GM23338 (cell line): ENCODE measurements around the gene ZNF28. TPM values are rescaled to one million over a fixed set of nuclear protein-coding genes. Genes with fewer than 3 reads are reported as not detected.

Experiments
- ATAC-seq: fragments of 200-7000 bp; cut with Tn5 transposase; 3 replicates; pipeline ENCODE4 v1.9.1; 2020
- DNase-seq: peaks from one replicate; pipeline ENCODE4 v3.0.0-alpha.2; 2015; ENCODE audit warnings: low spot score
- H2AFZ ChIP-seq: fragments of 200-600 bp; sonication (generic); 2 replicates; pipeline ENCODE4 v1.8.0; 2016; ENCODE audit warnings: antibody characterized with exemption, mild to moderate bottlenecking, moderate library complexity
- H3F3A ChIP-seq: fragments of 200-600 bp; sonication (generic); replicated peaks from 2 replicates; pipeline ENCODE4 v1.8.0; 2017; ENCODE audit warnings: antibody characterized with exemption, mixed run types, low read depth
- H3K27ac ChIP-seq: fragments of 200-600 bp; sonication (generic); 2 replicates; pipeline ENCODE4 v1.6.1; 2016; ENCODE audit warnings: low read depth
- H3K27me3 ChIP-seq: fragments of 200-600 bp; sonication (generic); 2 replicates; pipeline ENCODE4 v1.8.0; 2016; ENCODE audit warnings: mild to moderate bottlenecking, mixed run types, moderate library complexity; ENCODE audit not compliant: insufficient read depth
- H3K36me3 ChIP-seq: fragments of 200-600 bp; sonication (generic); 2 replicates; pipeline ENCODE4 v1.8.0; 2016; ENCODE audit warnings: mild to moderate bottlenecking; ENCODE audit not compliant: insufficient read depth
- H3K4me1 ChIP-seq: fragments of 200-600 bp; sonication (generic); 2 replicates; pipeline ENCODE4 v1.8.0; 2016; ENCODE audit warnings: mild to moderate bottlenecking, moderate library complexity; ENCODE audit not compliant: insufficient read depth
- H3K4me2 ChIP-seq: fragments of 200-600 bp; sonication (generic); 2 replicates; pipeline ENCODE4 v1.7.1; 2017; ENCODE audit warnings: mixed run types
- H3K4me3 ChIP-seq: fragments of 200-600 bp; sonication (generic); 2 replicates; pipeline ENCODE4 v1.6.1; 2016; ENCODE audit warnings: mixed run types
- H3K79me2 ChIP-seq: fragments of 200-600 bp; sonication (generic); replicated peaks from 2 replicates; pipeline ENCODE4 v1.8.0; 2017; ENCODE audit warnings: mild to moderate bottlenecking; ENCODE audit not compliant: insufficient read depth
- H3K9me2 ChIP-seq: fragments of 200-600 bp; sonication (generic); 2 replicates; pipeline ENCODE4 v1.8.0; 2017; ENCODE audit not compliant: insufficient read depth
- H4K20me1 ChIP-seq: fragments of 200-600 bp; sonication (generic); replicated peaks from 2 replicates; pipeline ENCODE4 v1.8.0; 2017; ENCODE audit warnings: mild to moderate bottlenecking; ENCODE audit not compliant: insufficient read depth
- H3K27ac Mint-ChIP-seq: 2 replicates; pipeline ENCODE4 v1.8.0; 2020; ENCODE audit warnings: inconsistent platforms, mild to moderate bottlenecking, moderate library complexity, mixed read lengths
- H3K27me3 Mint-ChIP-seq: 3 replicates; pipeline ENCODE4 v1.8.0; 2022; ENCODE audit warnings: low read depth, mild to moderate bottlenecking, moderate library complexity, mixed read lengths, inconsistent platforms; ENCODE audit not compliant: insufficient read depth, poor library complexity
- H3K36me3 Mint-ChIP-seq: 3 replicates; pipeline ENCODE4 v1.8.0; 2021; ENCODE audit warnings: low read depth, mild to moderate bottlenecking, inconsistent platforms, moderate library complexity, mixed read lengths
- H3K4me1 Mint-ChIP-seq: 3 replicates; pipeline ENCODE4 v1.8.0; 2020; ENCODE audit warnings: mild to moderate bottlenecking, inconsistent platforms, mixed read lengths
- H3K4me3 Mint-ChIP-seq: 3 replicates; pipeline ENCODE4 v1.8.0; 2021; ENCODE audit warnings: moderate library complexity, mild to moderate bottlenecking, inconsistent platforms, mixed read lengths
- H3K9me3 Mint-ChIP-seq: 3 replicates; pipeline ENCODE4 v1.8.0; 2020; ENCODE audit warnings: moderate library complexity, mild to moderate bottlenecking, inconsistent platforms, mixed read lengths
- CREB1 ChIP-seq: fragments of 250-450 bp; sonication (Bioruptor Pico); IDR thresholded peaks from 2 replicates; pipeline ENCODE4 v1.5.0; 2020; ENCODE audit warnings: low read depth, mild to moderate bottlenecking, moderate library complexity
- CTCF ChIP-seq, 2 experiments: fragments of 200-600 bp in 1 of 2; sonication (generic) in 1 of 2; conservative IDR thresholded peaks; 2 replicates each; pipeline versions ENCODE4 v1.5.1 to v1.6.1; 2016 to 2017; ENCODE audit warnings: antibody characterized with exemption in 2 of 2, low read depth in 2 of 2, mild to moderate bottlenecking in 2 of 2, moderate library complexity in 1 of 2
- ETS1 ChIP-seq: IDR thresholded peaks from 2 replicates; pipeline ENCODE4 v1.6.1; 2016; ENCODE audit warnings: antibody characterized with exemption
- EZH2 ChIP-seq: fragments of 200-600 bp; sonication (generic); IDR thresholded peaks from one replicate; pipeline ENCODE4 v1.8.0; 2017; ENCODE audit warnings: antibody characterized with exemption, mild to moderate bottlenecking, low read depth; ENCODE audit not compliant: unreplicated experiment
- EZH2phosphoT487 ChIP-seq: fragments of 200-600 bp; sonication (generic); IDR thresholded peaks from one replicate; pipeline ENCODE4 v1.8.1; 2018; ENCODE audit warnings: antibody characterized with exemption; ENCODE audit not compliant: unreplicated experiment
- JUNB ChIP-seq: IDR thresholded peaks from one replicate; pipeline ENCODE4 v1.6.1; 2016; ENCODE audit warnings: antibody characterized with exemption; ENCODE audit not compliant: unreplicated experiment
- NANOG ChIP-seq: IDR thresholded peaks from 2 replicates; pipeline ENCODE4 v1.6.1; 2016; ENCODE audit warnings: antibody characterized with exemption, borderline replicate concordance
- POLR2AphosphoS5 ChIP-seq: IDR thresholded peaks from 2 replicates; pipeline ENCODE4 v1.6.1; 2016; ENCODE audit warnings: antibody characterized with exemption, low read depth
- REST ChIP-seq: IDR thresholded peaks from one replicate; pipeline ENCODE4 v1.6.1; 2018; ENCODE audit warnings: antibody characterized with exemption; ENCODE audit not compliant: unreplicated experiment
- STAT1 ChIP-seq: IDR thresholded peaks from one replicate; pipeline ENCODE4 v1.6.1; 2016; ENCODE audit warnings: antibody characterized with exemption; ENCODE audit not compliant: unreplicated experiment
- ZNF114 ChIP-seq: fragments of 250-450 bp; sonication (Bioruptor Pico); IDR thresholded peaks from 2 replicates; pipeline ENCODE4 v1.5.0; 2020; ENCODE audit warnings: mild to moderate bottlenecking, moderate library complexity
- ZNF331 ChIP-seq: fragments of 250-450 bp; sonication (Bioruptor Pico); IDR thresholded peaks from 2 replicates; pipeline ENCODE4 v1.5.0; 2020; ENCODE audit warnings: low read depth, mild to moderate bottlenecking, moderate library complexity
- ZNF462 ChIP-seq: fragments of 250-450 bp; sonication (Bioruptor Pico); IDR thresholded peaks from 2 replicates; pipeline ENCODE4 v1.5.0; 2020; ENCODE audit warnings: mild to moderate bottlenecking, moderate library complexity
- polyA plus RNA-seq: library from polyadenylated mRNA; unstranded; fragments of >200 nt; fragmentation: Nextera tagmentation; extraction: Ambion mirVana; gene quantifications from 2 replicates; pipeline ENCODE4 v1.2.1, GENCODE V29; 2016
- total RNA-seq: library from RNA; depleted of rRNA; stranded (reverse); fragments of >200 nt; shearing (Covaris generic); gene quantifications from 2 replicates; pipeline ENCODE4 v1.2.3, GENCODE V29; 2014

ZNF28 gene
- total and polyA plus RNA-seq, 2 experiments from 2014 or later, result 12.5 to 42.0 TPM

- no peaks in the 10 kb centered on the region; the same call in none of the 3 replicates for H3K36me3 Mint-ChIP-seq
- no peak for TF ChIP-seq STAT1
- no peak for TF ChIP-seq NANOG
- TF ChIP-seq CREB1 (CRISPR knock-in tag), result no peak
- no peak for TF ChIP-seq EZH2
- no peak for TF ChIP-seq ZNF331 (CRISPR knock-in tag)
- no peak for TF ChIP-seq JUNB
- no peak for TF ChIP-seq CTCF (conservative IDR thresholded peaks at IDR 0.05; ENCODE audit: low read depth in 2 of 2)
- TF ChIP-seq EZH2phosphoT487, result no peak
- no peak for TF ChIP-seq ETS1
- TF ChIP-seq REST, result no peak
- no peak for TF ChIP-seq POLR2AphosphoS5
- TF ChIP-seq ZNF462, result no peak
- no peak for TF ChIP-seq ZNF114
- no peaks in the 10 kb centered on the region; the same call in 1 of the 2 replicates for H3K9me2 ChIP-seq
- no peak overlapping the region for H3K27ac ChIP-seq
- peaks cover 32% of the 10 kb centered on the region for H3K27me3 Mint-ChIP-seq
- no peaks in the 10 kb centered on the region for H3K79me2 ChIP-seq
- H3K9me3 Mint-ChIP-seq, result 0 out of 3 replicates have a peak, but pooled peaks cover 9% of the 10 kb centered on the region
- DNase-seq, result no peak
- peaks cover 12% of the 10 kb centered on the region for H3K4me1 Mint-ChIP-seq
- H3K36me3 ChIP-seq, result no peaks in the 10 kb centered on the region
- H3K4me3 ChIP-seq, result peak overlapping the region; percentile 94
- 0 out of 2 replicates have a peak, but pooled peaks cover 3% of the 10 kb centered on the region for H3F3A ChIP-seq
- H3K4me1 ChIP-seq, result 0 out of 2 replicates have a peak, but pooled peaks cover 9% of the 10 kb centered on the region
- ATAC-seq, result no peak
- peak overlapping the region; percentile 96 for H3K4me2 ChIP-seq
- no peaks in the 10 kb centered on the region for H4K20me1 ChIP-seq
- peaks cover 36% of the 10 kb centered on the region for H3K27me3 ChIP-seq
- H3K27ac Mint-ChIP-seq, result no peak overlapping the region
- H3K4me3 Mint-ChIP-seq, result peak overlapping the region; percentile 87
- no peak overlapping the region; the same call in 1 of the 2 replicates for H2AFZ ChIP-seq
These were observed 35.9 kb downstream of the ZNF28 start for GRCh38 chr19:52785506-52785905.
